Measurements from ENCODE around the gene GRB10.

Gene GRB10

GRCh38 chr7:50718876-50719275, 63.8 kb downstream of the GRB10 start:
- no peak for DNase-seq (ENCODE audit: low spot score)

- DNase-seq (ENCODE audit: low spot score): no peak
These were observed 64.4 kb downstream of the GRB10 start for GRCh38 chr7:50718311-50718710.

- DNase-seq (ENCODE audit: low spot score): no peak
These were observed 65.5 kb downstream of the GRB10 start for GRCh38 chr7:50717181-50717580.

GRCh38 chr7:50714857-50715256, 67.8 kb downstream of the GRB10 start:
- no peak for DNase-seq (ENCODE audit: low spot score)

GRCh38 chr7:50713123-50713965, 69.4 kb downstream of the GRB10 start:
- no peak for DNase-seq (ENCODE audit: low spot score)

GRCh38 chr7:50712252-50713122, 70.2 kb downstream of the GRB10 start:
- no peak for DNase-seq (ENCODE audit: low spot score)

GRCh38 chr7:50711271-50712175, 71.2 kb downstream of the GRB10 start:
- DNase-seq (ENCODE audit: low spot score): no peak

GRCh38 chr7:50710441-50711154, 72.1 kb downstream of the GRB10 start:
- no peak for DNase-seq (ENCODE audit: low spot score)

- no peak for DNase-seq (ENCODE audit: low spot score)
These were observed 73.5 kb downstream of the GRB10 start for GRCh38 chr7:50709151-50709550.

GRCh38 chr7:50707236-50708006, 75.3 kb downstream of the GRB10 start:
- no peak for DNase-seq (ENCODE audit: low spot score)

- no peak for DNase-seq (ENCODE audit: low spot score)
These were observed 76.2 kb downstream of the GRB10 start for GRCh38 chr7:50706469-50706937.

GRCh38 chr7:50704844-50705243, 77.9 kb downstream of the GRB10 start:
- DNase-seq (ENCODE audit: low spot score): no peak

- DNase-seq (ENCODE audit: low spot score): no peak
These were observed 79.0 kb downstream of the GRB10 start for GRCh38 chr7:50703654-50704053.

GRCh38 chr7:50699143-50699542, 83.6 kb downstream of the GRB10 start:
- DNase-seq (ENCODE audit: low spot score): no peak

GRCh38 chr7:50697748-50698147, 84.9 kb downstream of the GRB10 start:
- DNase-seq (ENCODE audit: low spot score): no peak

GRCh38 chr7:50696810-50697582, 85.7 kb downstream of the GRB10 start:
- DNase-seq (ENCODE audit: low spot score): no peak

- no peak for DNase-seq (ENCODE audit: low spot score)
These were observed 87.7 kb downstream of the GRB10 start for GRCh38 chr7:50695026-50695425.

- DNase-seq (ENCODE audit: low spot score): no peak
These were observed 89.1 kb downstream of the GRB10 start for GRCh38 chr7:50693455-50694130.

- no peak for DNase-seq (ENCODE audit: low spot score)
These were observed 92.1 kb downstream of the GRB10 start for GRCh38 chr7:50690541-50691011.
